Measurements from ENCODE around the gene CGB5.

Gene CGB5

DNA sequence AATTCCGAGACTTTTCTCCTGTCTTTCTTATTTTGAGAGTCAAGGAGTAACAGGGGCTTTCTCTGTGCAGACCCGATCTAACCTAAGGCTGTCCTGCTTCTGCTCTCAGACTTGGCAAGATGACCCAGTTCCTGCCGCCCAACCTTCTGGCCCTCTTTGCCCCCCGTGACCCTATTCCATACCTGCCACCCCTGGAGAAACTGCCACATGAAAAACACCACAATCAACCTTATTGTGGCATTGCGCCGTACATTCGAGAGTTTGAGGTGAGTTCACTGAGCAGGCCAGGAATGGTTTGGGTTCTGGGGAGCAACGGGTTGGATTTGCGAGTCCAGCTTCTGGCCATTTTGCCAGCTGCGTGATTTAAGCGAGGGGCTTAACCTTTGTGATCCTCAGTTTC, 42.6 kb downstream of the CGB5 start:
- DNase-seq (ENCODE audit: low read depth), result no peak

DNA sequence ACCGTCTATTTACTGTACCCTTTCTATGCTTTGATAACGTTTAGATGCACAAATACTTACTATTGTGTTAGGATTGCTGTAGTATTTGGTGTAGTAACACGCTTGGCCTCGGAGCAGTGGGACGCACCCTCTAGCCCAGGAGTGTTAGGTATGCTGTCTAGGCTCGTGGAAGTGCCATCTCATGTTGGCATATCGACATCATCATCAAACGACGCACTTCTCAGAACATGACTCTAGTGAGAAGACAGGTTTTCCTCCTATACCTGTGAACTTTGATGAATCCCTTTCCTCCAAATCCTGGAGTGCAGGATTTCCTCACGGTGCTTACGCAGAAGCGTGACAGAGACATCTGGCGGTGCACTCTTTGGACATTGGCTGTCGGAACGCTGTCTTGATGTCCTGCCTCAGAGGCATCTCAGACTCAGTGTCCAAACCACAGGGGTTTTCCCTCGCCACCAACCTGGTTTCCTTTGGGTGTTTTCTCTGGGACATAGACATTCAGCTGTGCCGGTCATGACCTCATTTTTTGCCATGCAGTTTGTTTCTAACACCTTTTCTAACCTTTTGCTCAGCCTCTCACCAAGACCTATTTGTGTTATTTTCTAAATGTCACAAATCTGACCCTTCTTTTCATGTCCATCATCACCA, 47.9 kb downstream of the CGB5 start:
- no peak for DNase-seq (ENCODE audit: low read depth)

DNA sequence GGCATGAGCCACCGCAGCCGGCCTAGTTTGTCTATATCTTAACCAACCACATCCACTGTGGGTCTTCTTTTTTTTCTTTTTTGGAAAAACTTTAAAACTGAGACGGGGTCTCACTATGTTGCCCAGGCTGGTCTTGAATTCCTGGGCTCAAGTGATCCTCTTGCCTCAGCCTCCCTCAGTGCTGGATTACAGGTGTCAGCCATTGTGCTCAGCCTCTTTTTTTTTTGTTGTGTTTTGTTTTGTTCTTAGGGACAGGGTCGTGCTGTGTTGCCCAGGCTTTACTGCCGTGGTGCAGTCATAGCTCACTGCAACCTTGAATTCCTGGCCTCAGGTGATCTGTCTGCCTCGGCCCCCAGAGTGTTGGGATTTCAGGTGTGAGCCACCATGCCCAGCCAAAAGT, 49.0 kb downstream of the CGB5 start:
- DNase-seq (ENCODE audit: low read depth), result no peak

All from stimulated activated CD8-positive, alpha-beta memory T cell treated with anti-CD3 and anti-CD28 coated beads, Interleukin-4, amount 100 ng/mL, for 24 hours (primary cell).